Upper lobe of left lung (tissue), 6 donors: ENCODE measurements around the gene GP1BA. TPM values are rescaled to one million over a fixed set of nuclear protein-coding genes. Genes with fewer than 3 reads are reported as not detected.

Source experiments
- ATAC-seq, 2 donors: fragments of 200-7000 bp; cut with Tn5 transposase; one replicate each; pipeline ENCODE4 v1.9.1; 2022; ENCODE audit warnings: mild to moderate bottlenecking in 2 of 2, moderate library complexity in 2 of 2; ENCODE audit not compliant: low FRiP score in 2 of 2
- DNase-seq, 2 donors: peaks; one replicate each; pipeline ENCODE4 v3.0.0-alpha.2; 2019 to 2020
- H3K27ac ChIP-seq, 4 donors: fragments of 200-600 bp; sonication (generic); one replicate each; pipeline ENCODE4 v1.5.1; 2016 to 2019
- H3K27me3 ChIP-seq, 4 donors: fragments of 200-600 bp; sonication (generic); one replicate each; pipeline ENCODE4 v1.5.1; 2017 to 2019
- H3K36me3 ChIP-seq, 4 donors: fragments of 200-600 bp; sonication (generic); one replicate each; pipeline ENCODE4 v1.5.1; 2016 to 2019
- H3K4me1 ChIP-seq, 4 donors: fragments of 200-600 bp; sonication (generic); one replicate each; pipeline ENCODE4 v1.5.1; 2018 to 2019
- H3K4me3 ChIP-seq, 4 donors: fragments of 200-600 bp; sonication (generic); one replicate each; pipeline ENCODE4 v1.5.1; 2017 to 2019; ENCODE audit warnings: mild to moderate bottlenecking in 2 of 4, moderate library complexity in 1 of 4
- H3K9me3 ChIP-seq, 4 donors: fragments of 200-600 bp; sonication (generic); one replicate each; pipeline ENCODE4 v1.5.1; 2018 to 2019
- EP300 ChIP-seq, 4 donors: sonication (generic); formaldehyde crosslinking; IDR thresholded peaks; one replicate each; pipeline ENCODE4 v1.5.1; 2017; ENCODE audit warnings: antibody characterized with exemption in 4 of 4, control low read depth in 2 of 4
- POLR2A ChIP-seq, 4 donors: fragments of 450-650 bp; IDR thresholded peaks; one replicate each; pipeline ENCODE4 v1.5.1; 2016 to 2017; ENCODE audit warnings: antibody characterized with exemption in 4 of 4, mild to moderate bottlenecking in 2 of 4
- POLR2AphosphoS5 ChIP-seq, 2 donors: sonication (generic); formaldehyde crosslinking; IDR thresholded peaks; one replicate each; pipeline ENCODE4 v1.5.1; 2017; ENCODE audit warnings: antibody characterized with exemption in 2 of 2
- WGBS, 2 donors: methylation state at CpG; one replicate each; pipeline ENCODE4 v1.1.5; 2017 to 2018; 5-methylcytosine and 5-hydroxymethylcytosine counted together
- total RNA-seq, 6 donors: library from RNA; depleted of rRNA in 4 of 6; stranded (reverse); fragments of >200 nt in 4 of 6; gene quantifications; one replicate each; pipeline versions ENCODE4 v1.1.0 to v1.2.1, GENCODE V29; 2016 to 2021
- TF ChIP-seq, protein P1 (sequence below), 6 experiments: fragments of 450-650 bp in 4 of 6; fragments of 200-600 bp in 2 of 6; sonication (generic) in 2 of 6; IDR thresholded peaks; one replicate each; pipeline ENCODE4 v1.5.1; 2016 to 2019; ENCODE audit warnings: antibody characterized with exemption in 6 of 6
- donor health status: DM: no; HTN: no; CAD: no; lungs with moderate emphysema.
- donor health status: DM: no; HTN: yes; CAD: no; lungs with severe emphysema.

GP1BA gene
- total RNA-seq, 6 donors from 2014 or later: 0.23 to 1.4 (median 0.59) TPM; not detected in 1

DNA sequence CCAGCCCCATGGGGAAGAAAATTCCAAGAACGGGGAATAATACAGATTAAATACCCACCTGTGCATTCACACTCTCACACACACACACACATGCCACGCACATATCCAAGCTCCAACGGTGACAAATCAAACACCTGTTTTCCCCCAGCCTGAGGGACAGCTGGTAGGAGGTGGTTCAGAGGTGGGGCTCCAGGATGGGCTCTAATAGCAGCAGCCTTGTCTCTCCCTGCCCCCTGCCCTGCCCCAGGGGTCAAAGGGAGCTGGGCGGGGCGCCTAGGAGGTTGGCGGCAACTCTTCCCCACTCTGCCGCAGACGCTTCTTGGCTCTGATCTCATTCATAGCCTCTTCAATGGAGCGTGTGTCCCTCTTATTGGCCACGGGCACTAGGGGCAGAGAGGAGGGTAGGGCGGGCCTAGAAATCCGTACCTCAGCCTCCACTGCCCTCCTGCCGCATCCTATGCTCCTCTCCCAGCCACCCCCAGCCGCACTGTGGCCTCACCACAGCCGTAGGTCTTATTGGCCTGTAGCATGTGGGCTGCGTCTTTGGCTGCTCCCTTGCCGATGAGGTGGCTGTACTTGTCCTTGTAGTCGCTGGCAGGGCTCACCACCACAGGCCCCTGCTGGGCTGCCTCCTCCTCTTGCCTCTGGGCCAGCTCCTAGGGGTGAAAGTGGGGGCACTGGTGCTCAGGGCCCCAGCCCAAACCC, 27.3 kb downstream of the GP1BA start:
- TF ChIP-seq, protein P1, sequence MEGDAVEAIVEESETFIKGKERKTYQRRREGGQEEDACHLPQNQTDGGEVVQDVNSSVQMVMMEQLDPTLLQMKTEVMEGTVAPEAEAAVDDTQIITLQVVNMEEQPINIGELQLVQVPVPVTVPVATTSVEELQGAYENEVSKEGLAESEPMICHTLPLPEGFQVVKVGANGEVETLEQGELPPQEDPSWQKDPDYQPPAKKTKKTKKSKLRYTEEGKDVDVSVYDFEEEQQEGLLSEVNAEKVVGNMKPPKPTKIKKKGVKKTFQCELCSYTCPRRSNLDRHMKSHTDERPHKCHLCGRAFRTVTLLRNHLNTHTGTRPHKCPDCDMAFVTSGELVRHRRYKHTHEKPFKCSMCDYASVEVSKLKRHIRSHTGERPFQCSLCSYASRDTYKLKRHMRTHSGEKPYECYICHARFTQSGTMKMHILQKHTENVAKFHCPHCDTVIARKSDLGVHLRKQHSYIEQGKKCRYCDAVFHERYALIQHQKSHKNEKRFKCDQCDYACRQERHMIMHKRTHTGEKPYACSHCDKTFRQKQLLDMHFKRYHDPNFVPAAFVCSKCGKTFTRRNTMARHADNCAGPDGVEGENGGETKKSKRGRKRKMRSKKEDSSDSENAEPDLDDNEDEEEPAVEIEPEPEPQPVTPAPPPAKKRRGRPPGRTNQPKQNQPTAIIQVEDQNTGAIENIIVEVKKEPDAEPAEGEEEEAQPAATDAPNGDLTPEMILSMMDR (IDR thresholded peaks at IDR 0.05): no peak
- TF ChIP-seq POLR2AphosphoS5 (IDR thresholded peaks at IDR 0.05): no peak
- no peak for TF ChIP-seq EP300 (IDR thresholded peaks at IDR 0.05)
- TF ChIP-seq POLR2A (IDR thresholded peaks at IDR 0.05): no peak
- DNase-seq (no peak), ATAC-seq (no peak)
- H3K4me3 ChIP-seq: no peak overlapping the region
- no peaks in the 10 kb centered on the region for H3K27me3 ChIP-seq
- WGBS, 2 donors: 92% methylated on average over 15 to 18 of the region's 18 CpGs
- H3K4me1 ChIP-seq: no peaks in the 10 kb centered on the region
- H3K27ac ChIP-seq: no peak overlapping the region
- no peaks in the 10 kb centered on the region for H3K9me3 ChIP-seq
- H3K36me3 ChIP-seq: peaks cover 9 to 34% (median 28%) of the 10 kb centered on the region in 4 donors

DNA sequence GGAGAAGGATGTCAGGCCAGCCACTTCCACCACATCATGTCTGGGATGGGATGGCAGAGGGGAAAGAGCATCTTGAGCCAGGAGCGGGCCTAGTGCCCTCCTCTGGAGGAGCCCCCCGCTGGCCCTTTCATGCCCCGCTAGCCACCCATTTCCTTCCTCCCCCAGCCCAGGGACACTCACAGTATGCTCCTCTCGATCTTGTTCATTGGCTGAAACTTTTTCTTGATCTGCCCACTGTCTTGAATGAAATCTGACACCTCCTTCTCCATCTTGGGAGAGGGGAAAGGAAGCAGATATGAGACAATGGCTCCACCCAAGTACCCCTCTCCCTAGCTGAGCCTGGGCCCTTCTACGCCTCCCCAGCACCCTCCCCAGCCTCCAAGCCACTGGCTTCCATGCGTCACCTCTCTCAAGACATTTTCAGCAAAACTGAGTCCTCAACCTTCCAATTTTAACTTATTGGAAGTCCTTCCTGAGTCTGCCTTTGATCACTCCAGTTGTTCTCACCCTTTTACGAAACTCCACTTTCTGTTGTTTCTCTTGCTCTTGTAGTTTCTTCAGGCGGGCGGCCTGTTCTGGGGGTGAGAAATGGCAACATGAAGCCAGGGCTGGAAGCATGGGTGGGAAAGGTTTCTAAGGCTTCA, 28.3 kb downstream of the GP1BA start:
- no peak overlapping the region for H3K4me3 ChIP-seq
- TF ChIP-seq POLR2A (IDR thresholded peaks at IDR 0.05): no peak
- TF ChIP-seq, protein P1 (IDR thresholded peaks at IDR 0.05): no peak
- TF ChIP-seq EP300 (IDR thresholded peaks at IDR 0.05): no peak
- TF ChIP-seq POLR2AphosphoS5 (IDR thresholded peaks at IDR 0.05): no peak
- 89 to 90% methylated on average over 9 of the region's 9 CpGs for WGBS, 2 donors
- ATAC-seq: no peak
- H3K36me3 ChIP-seq: peaks cover 9 to 34% (median 28%) of the 10 kb centered on the region in 4 donors
- H3K9me3 ChIP-seq: no peaks in the 10 kb centered on the region
- DNase-seq: no peak
- H3K27ac ChIP-seq: no peak overlapping the region
- no peaks in the 10 kb centered on the region for H3K27me3 ChIP-seq
- peaks cover 0 to 2% (median 1%) of the 10 kb centered on the region in 4 donors for H3K4me1 ChIP-seq

DNA sequence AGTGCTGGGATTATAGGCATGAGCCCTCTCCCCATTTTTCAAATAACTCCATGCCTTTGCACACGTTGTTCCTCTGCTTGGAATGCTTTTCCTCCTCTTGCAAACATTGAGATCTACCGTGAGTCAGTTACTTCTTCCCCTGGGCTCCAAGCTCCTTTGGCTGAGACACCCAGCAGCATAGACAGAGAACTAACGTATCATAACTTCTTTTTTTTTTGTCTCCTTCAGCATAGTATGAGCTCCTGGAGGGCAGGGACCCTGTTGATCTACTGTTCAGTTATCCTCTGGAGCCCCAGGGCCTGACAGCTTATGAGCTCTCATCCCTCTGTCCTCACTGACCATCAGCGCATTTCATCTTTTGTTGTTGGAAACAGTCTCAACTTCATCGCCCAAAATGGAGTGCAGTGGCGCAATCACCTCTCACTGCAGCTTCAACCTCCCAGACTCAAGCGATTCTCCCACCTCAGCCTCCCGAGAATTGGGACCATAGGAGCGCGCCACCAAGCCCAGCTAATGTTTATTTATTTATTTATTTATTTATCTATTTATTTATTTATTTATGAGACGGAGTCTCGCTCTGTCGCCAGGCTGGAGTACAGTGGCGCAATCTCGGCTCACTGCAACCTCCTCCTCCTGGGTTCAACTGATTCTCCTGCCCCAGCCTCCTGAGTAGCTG, 33.4 kb downstream of the GP1BA start:
- Histone ChIP-seq H3K27me3 (no peaks in the 10 kb centered on the region), H3K4me3 (peak overlapping the region in 1 of 4 donors; percentile 85), H3K9me3 (no peaks in the 10 kb centered on the region), H3K36me3 (peaks cover 4 to 29% (median 21%) of the 10 kb centered on the region in 4 donors), H3K4me1 (peaks cover 26 to 34% (median 29%) of the 10 kb centered on the region in 4 donors), H3K27ac (peak overlapping the region; percentile 90 to 95 (median 94))
- DNase-seq (no peak), ATAC-seq (no peak)
- 93 to 95% methylated on average over 15 of the region's 15 CpGs for WGBS, 2 donors
- TF ChIP-seq EP300 (IDR thresholded peaks at IDR 0.05): no peak
- TF ChIP-seq, protein P1 (IDR thresholded peaks at IDR 0.05): no peak
- TF ChIP-seq POLR2AphosphoS5 (IDR thresholded peaks at IDR 0.05): no peak
- TF ChIP-seq POLR2A (IDR thresholded peaks at IDR 0.05): no peak

DNA sequence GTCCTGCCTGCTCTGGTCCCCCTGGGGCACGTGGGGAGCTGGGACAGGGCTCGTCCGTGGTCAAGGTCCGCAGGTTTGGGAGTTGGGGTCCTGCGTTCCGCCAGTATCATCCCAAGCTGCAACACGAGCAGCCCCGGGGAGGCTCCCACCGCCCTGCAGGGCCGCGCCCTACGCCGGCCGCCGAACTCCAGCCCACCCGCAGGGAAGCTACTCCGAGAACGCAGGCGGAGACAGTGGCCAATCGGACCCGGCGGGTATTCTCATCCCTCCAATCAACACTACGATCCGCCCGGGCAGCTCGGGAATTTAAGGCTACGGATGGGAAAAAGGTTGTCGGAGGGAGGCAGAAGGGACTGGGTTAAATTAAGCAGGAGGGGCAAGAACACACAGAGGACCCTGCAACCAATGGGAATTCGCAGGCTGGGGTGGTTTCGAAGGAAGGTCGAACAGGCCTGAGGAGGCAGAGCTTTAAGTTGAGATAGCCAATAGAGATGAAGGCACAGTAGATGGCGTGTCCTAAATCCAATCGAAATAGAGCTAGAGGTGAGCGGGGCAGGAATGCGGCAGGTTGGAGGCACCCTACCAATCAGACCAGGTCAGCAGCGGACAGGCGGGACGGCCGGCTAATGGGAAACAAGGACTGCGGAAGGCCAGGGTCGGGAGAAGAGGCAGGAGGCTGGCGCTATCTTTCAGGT, 34.9 kb downstream of the GP1BA start:
- Histone ChIP-seq H3K36me3 (peaks cover 4 to 34% (median 19%) of the 10 kb centered on the region in 4 donors), H3K27me3 (no peaks in the 10 kb centered on the region), H3K4me3 (peak overlapping the region; percentile 51 to 85 (median 74)), H3K4me1 (peaks cover 26 to 34% (median 29%) of the 10 kb centered on the region in 4 donors), H3K9me3 (no peaks in the 10 kb centered on the region), H3K27ac (peak overlapping the region; percentile 90 to 95 (median 94))
- DNase-seq (peak; percentile 94 to 99), ATAC-seq (peak; percentile 93 to 97)
- TF ChIP-seq, protein P1 (IDR thresholded peaks at IDR 0.05): peak in 1 of 6 experiments; percentile 13
- no peak for TF ChIP-seq EP300 (IDR thresholded peaks at IDR 0.05)
- peak in 2 of 4 donors; percentile 22 to 33 for TF ChIP-seq POLR2A (IDR thresholded peaks at IDR 0.05)
- TF ChIP-seq POLR2AphosphoS5 (IDR thresholded peaks at IDR 0.05): peak; percentile 3 to 43
- WGBS, 2 donors: 0% methylated on average over 16 to 28 of the region's 42 CpGs
